Loucy (cell line): ENCODE results near the gene PTGR3.

Source experiments
- H2AFZ ChIP-seq: fragments of 200-600 bp; sonication (generic); 2 replicates; pipeline ENCODE4 v1.6.0; 2016; ENCODE audit warnings: antibody characterized with exemption, mild to moderate bottlenecking, low read length, moderate library complexity
- H3F3A ChIP-seq: fragments of 200-600 bp; 2 replicates; pipeline ENCODE4 v1.6.0; 2016; ENCODE audit warnings: antibody characterized with exemption, low read depth, mild to moderate bottlenecking
- H3K27me3 ChIP-seq: fragments of 200-600 bp; sonication (generic); 2 replicates; pipeline ENCODE4 v1.6.1; 2014; ENCODE audit warnings: low read length, mild to moderate bottlenecking; ENCODE audit not compliant: insufficient read depth, poor library complexity, severe bottlenecking
- H3K36me3 ChIP-seq: fragments of 200-600 bp; sonication (generic); 2 replicates; pipeline ENCODE4 v1.6.1; 2016; ENCODE audit warnings: low read length; ENCODE audit not compliant: insufficient read depth
- H3K4me1 ChIP-seq: fragments of 200-600 bp; sonication (generic); 2 replicates; pipeline ENCODE4 v1.5.1; 2014; ENCODE audit warnings: low read length, mild to moderate bottlenecking; ENCODE audit not compliant: insufficient read depth, poor library complexity, severe bottlenecking
- H3K4me2 ChIP-seq: fragments of 200-600 bp; sonication (generic); 2 replicates; pipeline ENCODE4 v1.6.0; 2014; ENCODE audit warnings: antibody characterized with exemption, low read length, low read depth, mild to moderate bottlenecking; ENCODE audit not compliant: poor library complexity, severe bottlenecking
- H3K4me3 ChIP-seq: fragments of 200-600 bp; sonication (generic); 2 replicates; pipeline ENCODE4 v1.5.1; 2014; ENCODE audit warnings: low read length, mild to moderate bottlenecking, mixed read lengths; ENCODE audit not compliant: poor library complexity, severe bottlenecking
- H3K79me2 ChIP-seq: fragments of 200-600 bp; sonication (generic); 2 replicates; pipeline ENCODE4 v1.6.1; 2014; ENCODE audit warnings: low read length; ENCODE audit not compliant: insufficient read depth
- H3K9ac ChIP-seq: fragments of 200-600 bp; sonication (generic); 2 replicates; pipeline ENCODE4 v1.6.0; 2014; ENCODE audit warnings: mild to moderate bottlenecking, low read depth, low read length, moderate library complexity; ENCODE audit not compliant: poor library complexity, severe bottlenecking
- H3K9me2 ChIP-seq: fragments of 200-600 bp; sonication (generic); replicated peaks from 2 replicates; pipeline ENCODE4 v1.6.1; 2016; ENCODE audit warnings: low read depth, low read length, mixed read lengths
- H3K9me3 ChIP-seq: fragments of 200-600 bp; sonication (generic); 2 replicates; pipeline ENCODE4 v1.6.1; 2014; ENCODE audit warnings: mild to moderate bottlenecking, antibody characterized with exemption, low read length, low read depth; ENCODE audit not compliant: insufficient read depth
- H4K20me1 ChIP-seq: fragments of 200-600 bp; sonication (generic); 2 replicates; pipeline ENCODE4 v1.6.0; 2014; ENCODE audit warnings: antibody characterized with exemption, low read length, mild to moderate bottlenecking; ENCODE audit not compliant: insufficient read depth, poor library complexity, severe bottlenecking
- CTCF ChIP-seq: fragments of 200-600 bp; sonication (generic); conservative IDR thresholded peaks from 2 replicates; pipeline ENCODE4 v1.5.1; 2014; ENCODE audit warnings: mild to moderate bottlenecking, antibody characterized with exemption, low read length
- EZH2phosphoT487 ChIP-seq: fragments of 200-600 bp; IDR thresholded peaks from 2 replicates; pipeline ENCODE4 v1.6.1; 2018; ENCODE audit warnings: antibody characterized with exemption, mild to moderate bottlenecking, moderate library complexity, borderline replicate concordance

Gene PTGR3

GRCh38 chr18:75179819-75180600 is 28.9 kb downstream of the PTGR3 start:
- H3K36me3 ChIP-seq, result no peaks in the 10 kb centered on the region
- no peaks in the 10 kb centered on the region for H3F3A ChIP-seq
- H3K4me3 ChIP-seq, result no peak overlapping the region
- H3K27me3 ChIP-seq, result no peaks in the 10 kb centered on the region
- no peak for TF ChIP-seq EZH2phosphoT487
- no peak for TF ChIP-seq CTCF
- H3K9ac ChIP-seq, result no peak overlapping the region
- H3K79me2 ChIP-seq, result no peaks in the 10 kb centered on the region
- no peaks in the 10 kb centered on the region for H3K9me2 ChIP-seq
- no peaks in the 10 kb centered on the region for H4K20me1 ChIP-seq
- no peak overlapping the region for H3K4me2 ChIP-seq
- no peaks in the 10 kb centered on the region for H3K4me1 ChIP-seq
- no peak overlapping the region for H2AFZ ChIP-seq
- H3K9me3 ChIP-seq, result no peaks in the 10 kb centered on the region

GRCh38 chr18:75178376-75178775 is 30.6 kb downstream of the PTGR3 start:
- H3K4me3 ChIP-seq, result no peak overlapping the region
- H3F3A ChIP-seq, result no peaks in the 10 kb centered on the region
- no peak for TF ChIP-seq EZH2phosphoT487
- no peak for TF ChIP-seq CTCF
- no peaks in the 10 kb centered on the region for H3K36me3 ChIP-seq
- no peaks in the 10 kb centered on the region for H4K20me1 ChIP-seq
- H3K4me2 ChIP-seq, result no peak overlapping the region
- H3K27me3 ChIP-seq, result no peaks in the 10 kb centered on the region
- peaks cover 14% of the 10 kb centered on the region for H3K4me1 ChIP-seq
- H2AFZ ChIP-seq, result no peak overlapping the region
- no peaks in the 10 kb centered on the region for H3K9me2 ChIP-seq
- H3K79me2 ChIP-seq, result no peaks in the 10 kb centered on the region
- H3K9me3 ChIP-seq, result no peaks in the 10 kb centered on the region
- no peak overlapping the region for H3K9ac ChIP-seq

GRCh38 chr18:75176849-75177248 is 32.1 kb downstream of the PTGR3 start:
- H3K36me3 ChIP-seq, result no peaks in the 10 kb centered on the region
- no peaks in the 10 kb centered on the region for H3F3A ChIP-seq
- no peak overlapping the region for H3K9ac ChIP-seq
- no peak overlapping the region for H3K4me3 ChIP-seq
- no peaks in the 10 kb centered on the region for H4K20me1 ChIP-seq
- no peak overlapping the region for H2AFZ ChIP-seq
- no peak for TF ChIP-seq EZH2phosphoT487
- TF ChIP-seq CTCF, result no peak
- H3K4me1 ChIP-seq, result peaks cover 19% of the 10 kb centered on the region
- H3K9me3 ChIP-seq, result no peaks in the 10 kb centered on the region
- no peaks in the 10 kb centered on the region for H3K9me2 ChIP-seq
- no peaks in the 10 kb centered on the region for H3K27me3 ChIP-seq
- H3K4me2 ChIP-seq, result no peak overlapping the region
- no peaks in the 10 kb centered on the region for H3K79me2 ChIP-seq
